ENCODE data around the gene ASIC4. TPM values are rescaled to one million over a fixed set of nuclear protein-coding genes. Genes with fewer than 3 reads are reported as not detected.
A peak's percentile ranks its signal among the peaks of the same experiment; 100 is the strongest.

Gene ASIC4
- total RNA-seq, 1 experiment from 2014 or later: 0.79 TPM

DNA sequence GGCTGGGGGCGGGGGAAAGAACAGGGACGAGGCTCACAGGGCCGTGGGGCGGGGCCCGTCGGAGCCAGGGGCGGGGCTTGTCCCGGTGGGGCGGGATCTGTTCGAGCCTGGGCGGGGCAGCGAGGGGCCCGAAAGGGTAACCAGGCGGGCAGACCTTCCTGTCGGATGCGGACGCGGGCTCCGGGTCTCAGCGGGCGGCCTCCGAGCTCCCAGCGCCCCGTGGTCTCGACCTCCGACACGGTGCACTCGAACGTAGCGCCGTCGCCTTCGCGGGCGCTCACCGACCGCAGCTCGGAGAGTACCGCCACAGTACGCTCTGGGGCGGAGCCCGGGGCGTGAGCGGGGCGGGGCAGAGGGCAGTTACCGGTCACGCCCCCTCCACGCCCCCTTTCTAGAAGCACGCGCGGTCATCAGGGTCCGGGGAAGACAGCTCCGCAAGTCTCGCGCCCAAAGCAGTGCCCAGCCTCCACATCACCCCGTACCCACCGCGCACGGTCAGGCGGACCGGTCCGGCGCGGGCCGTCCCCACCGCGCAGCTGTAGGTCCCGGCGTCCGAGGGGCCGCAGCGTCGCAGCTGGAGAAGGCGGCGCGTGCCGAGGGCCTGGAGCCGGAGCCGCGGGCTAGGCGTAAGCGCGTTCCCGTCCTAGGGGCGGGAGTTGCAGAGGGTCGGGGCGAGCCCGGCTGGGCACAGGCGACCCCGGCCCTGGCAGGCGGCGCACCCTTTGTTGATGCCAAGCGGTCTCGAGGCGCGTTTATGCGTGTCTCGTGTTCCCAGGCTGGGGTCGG lies 38.3 kb downstream of the ASIC4 start (continued):
- TF ChIP-seq, protein P1, sequence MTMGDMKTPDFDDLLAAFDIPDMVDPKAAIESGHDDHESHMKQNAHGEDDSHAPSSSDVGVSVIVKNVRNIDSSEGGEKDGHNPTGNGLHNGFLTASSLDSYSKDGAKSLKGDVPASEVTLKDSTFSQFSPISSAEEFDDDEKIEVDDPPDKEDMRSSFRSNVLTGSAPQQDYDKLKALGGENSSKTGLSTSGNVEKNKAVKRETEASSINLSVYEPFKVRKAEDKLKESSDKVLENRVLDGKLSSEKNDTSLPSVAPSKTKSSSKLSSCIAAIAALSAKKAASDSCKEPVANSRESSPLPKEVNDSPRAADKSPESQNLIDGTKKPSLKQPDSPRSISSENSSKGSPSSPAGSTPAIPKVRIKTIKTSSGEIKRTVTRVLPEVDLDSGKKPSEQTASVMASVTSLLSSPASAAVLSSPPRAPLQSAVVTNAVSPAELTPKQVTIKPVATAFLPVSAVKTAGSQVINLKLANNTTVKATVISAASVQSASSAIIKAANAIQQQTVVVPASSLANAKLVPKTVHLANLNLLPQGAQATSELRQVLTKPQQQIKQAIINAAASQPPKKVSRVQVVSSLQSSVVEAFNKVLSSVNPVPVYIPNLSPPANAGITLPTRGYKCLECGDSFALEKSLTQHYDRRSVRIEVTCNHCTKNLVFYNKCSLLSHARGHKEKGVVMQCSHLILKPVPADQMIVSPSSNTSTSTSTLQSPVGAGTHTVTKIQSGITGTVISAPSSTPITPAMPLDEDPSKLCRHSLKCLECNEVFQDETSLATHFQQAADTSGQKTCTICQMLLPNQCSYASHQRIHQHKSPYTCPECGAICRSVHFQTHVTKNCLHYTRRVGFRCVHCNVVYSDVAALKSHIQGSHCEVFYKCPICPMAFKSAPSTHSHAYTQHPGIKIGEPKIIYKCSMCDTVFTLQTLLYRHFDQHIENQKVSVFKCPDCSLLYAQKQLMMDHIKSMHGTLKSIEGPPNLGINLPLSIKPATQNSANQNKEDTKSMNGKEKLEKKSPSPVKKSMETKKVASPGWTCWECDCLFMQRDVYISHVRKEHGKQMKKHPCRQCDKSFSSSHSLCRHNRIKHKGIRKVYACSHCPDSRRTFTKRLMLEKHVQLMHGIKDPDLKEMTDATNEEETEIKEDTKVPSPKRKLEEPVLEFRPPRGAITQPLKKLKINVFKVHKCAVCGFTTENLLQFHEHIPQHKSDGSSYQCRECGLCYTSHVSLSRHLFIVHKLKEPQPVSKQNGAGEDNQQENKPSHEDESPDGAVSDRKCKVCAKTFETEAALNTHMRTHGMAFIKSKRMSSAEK (CRISPR knock-in tag; IDR thresholded peaks at IDR 0.05; ENCODE audit: borderline replicate concordance): no peak
- TF ChIP-seq, protein P2, sequence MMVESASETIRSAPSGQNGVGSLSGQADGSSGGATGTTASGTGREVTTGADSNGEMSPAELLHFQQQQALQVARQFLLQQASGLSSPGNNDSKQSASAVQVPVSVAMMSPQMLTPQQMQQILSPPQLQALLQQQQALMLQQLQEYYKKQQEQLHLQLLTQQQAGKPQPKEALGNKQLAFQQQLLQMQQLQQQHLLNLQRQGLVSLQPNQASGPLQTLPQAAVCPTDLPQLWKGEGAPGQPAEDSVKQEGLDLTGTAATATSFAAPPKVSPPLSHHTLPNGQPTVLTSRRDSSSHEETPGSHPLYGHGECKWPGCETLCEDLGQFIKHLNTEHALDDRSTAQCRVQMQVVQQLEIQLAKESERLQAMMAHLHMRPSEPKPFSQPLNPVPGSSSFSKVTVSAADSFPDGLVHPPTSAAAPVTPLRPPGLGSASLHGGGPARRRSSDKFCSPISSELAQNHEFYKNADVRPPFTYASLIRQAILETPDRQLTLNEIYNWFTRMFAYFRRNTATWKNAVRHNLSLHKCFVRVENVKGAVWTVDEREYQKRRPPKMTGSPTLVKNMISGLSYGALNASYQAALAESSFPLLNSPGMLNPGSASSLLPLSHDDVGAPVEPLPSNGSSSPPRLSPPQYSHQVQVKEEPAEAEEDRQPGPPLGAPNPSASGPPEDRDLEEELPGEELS (CRISPR knock-in tag; IDR thresholded peaks at IDR 0.05): peak; percentile 86
- 0 out of 2 replicates have a peak, but pooled peaks have one; percentile 45 for TF ChIP-seq ELF4 (CRISPR knock-in tag; IDR thresholded peaks at IDR 0.05; ENCODE audit: low read depth)
- TF ChIP-seq, protein P3, sequence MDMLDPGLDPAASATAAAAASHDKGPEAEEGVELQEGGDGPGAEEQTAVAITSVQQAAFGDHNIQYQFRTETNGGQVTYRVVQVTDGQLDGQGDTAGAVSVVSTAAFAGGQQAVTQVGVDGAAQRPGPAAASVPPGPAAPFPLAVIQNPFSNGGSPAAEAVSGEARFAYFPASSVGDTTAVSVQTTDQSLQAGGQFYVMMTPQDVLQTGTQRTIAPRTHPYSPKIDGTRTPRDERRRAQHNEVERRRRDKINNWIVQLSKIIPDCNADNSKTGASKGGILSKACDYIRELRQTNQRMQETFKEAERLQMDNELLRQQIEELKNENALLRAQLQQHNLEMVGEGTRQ (CRISPR knock-in tag; IDR thresholded peaks at IDR 0.05): peak; percentile 20; the same call in 1 of the 2 replicates
- TF ChIP-seq ZNF232 (CRISPR knock-in tag; IDR thresholded peaks at IDR 0.05): peak; percentile 75
- TF ChIP-seq FOXP1 (CRISPR knock-in tag; IDR thresholded peaks at IDR 0.05; ENCODE audit: borderline replicate concordance): peak; percentile 93
- TF ChIP-seq NR3C1 (CRISPR knock-in tag; conservative IDR thresholded peaks at IDR 0.05; ENCODE audit: low read depth): no peak
- no peak for TF ChIP-seq GTF2I (CRISPR knock-in tag; conservative IDR thresholded peaks at IDR 0.05)
- peak; percentile 83; the same call in 1 of the 2 replicates for TF ChIP-seq ETV6 (CRISPR knock-in tag; IDR thresholded peaks at IDR 0.05)
- TF ChIP-seq NR2C2 (CRISPR knock-in tag; IDR thresholded peaks at IDR 0.05): no peak; the same call in 1 of the 2 replicates
- no peak for TF ChIP-seq KAT7 (CRISPR knock-in tag; IDR thresholded peaks at IDR 0.05; ENCODE audit: borderline replicate concordance)
- peak; percentile 56; the same call in 1 of the 2 replicates for TF ChIP-seq GABPB1 (CRISPR knock-in tag; IDR thresholded peaks at IDR 0.05)
- peak; percentile 7; the same call in 1 of the 2 replicates for TF ChIP-seq NFATC4 (CRISPR knock-in tag; IDR thresholded peaks at IDR 0.05)
- no peak for TF ChIP-seq IRF2 (CRISPR knock-in tag; IDR thresholded peaks at IDR 0.05; ENCODE audit: borderline replicate concordance, low read depth)
- TF ChIP-seq, protein P4, sequence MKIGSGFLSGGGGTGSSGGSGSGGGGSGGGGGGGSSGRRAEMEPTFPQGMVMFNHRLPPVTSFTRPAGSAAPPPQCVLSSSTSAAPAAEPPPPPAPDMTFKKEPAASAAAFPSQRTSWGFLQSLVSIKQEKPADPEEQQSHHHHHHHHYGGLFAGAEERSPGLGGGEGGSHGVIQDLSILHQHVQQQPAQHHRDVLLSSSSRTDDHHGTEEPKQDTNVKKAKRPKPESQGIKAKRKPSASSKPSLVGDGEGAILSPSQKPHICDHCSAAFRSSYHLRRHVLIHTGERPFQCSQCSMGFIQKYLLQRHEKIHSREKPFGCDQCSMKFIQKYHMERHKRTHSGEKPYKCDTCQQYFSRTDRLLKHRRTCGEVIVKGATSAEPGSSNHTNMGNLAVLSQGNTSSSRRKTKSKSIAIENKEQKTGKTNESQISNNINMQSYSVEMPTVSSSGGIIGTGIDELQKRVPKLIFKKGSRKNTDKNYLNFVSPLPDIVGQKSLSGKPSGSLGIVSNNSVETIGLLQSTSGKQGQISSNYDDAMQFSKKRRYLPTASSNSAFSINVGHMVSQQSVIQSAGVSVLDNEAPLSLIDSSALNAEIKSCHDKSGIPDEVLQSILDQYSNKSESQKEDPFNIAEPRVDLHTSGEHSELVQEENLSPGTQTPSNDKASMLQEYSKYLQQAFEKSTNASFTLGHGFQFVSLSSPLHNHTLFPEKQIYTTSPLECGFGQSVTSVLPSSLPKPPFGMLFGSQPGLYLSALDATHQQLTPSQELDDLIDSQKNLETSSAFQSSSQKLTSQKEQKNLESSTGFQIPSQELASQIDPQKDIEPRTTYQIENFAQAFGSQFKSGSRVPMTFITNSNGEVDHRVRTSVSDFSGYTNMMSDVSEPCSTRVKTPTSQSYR (CRISPR knock-in tag; IDR thresholded peaks at IDR 0.05): no peak
- TF ChIP-seq, protein P5, sequence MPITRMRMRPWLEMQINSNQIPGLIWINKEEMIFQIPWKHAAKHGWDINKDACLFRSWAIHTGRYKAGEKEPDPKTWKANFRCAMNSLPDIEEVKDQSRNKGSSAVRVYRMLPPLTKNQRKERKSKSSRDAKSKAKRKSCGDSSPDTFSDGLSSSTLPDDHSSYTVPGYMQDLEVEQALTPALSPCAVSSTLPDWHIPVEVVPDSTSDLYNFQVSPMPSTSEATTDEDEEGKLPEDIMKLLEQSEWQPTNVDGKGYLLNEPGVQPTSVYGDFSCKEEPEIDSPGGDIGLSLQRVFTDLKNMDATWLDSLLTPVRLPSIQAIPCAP (CRISPR knock-in tag; IDR thresholded peaks at IDR 0.05): no peak
- TF ChIP-seq SMAD3 (CRISPR knock-in tag; IDR thresholded peaks at IDR 0.05; ENCODE audit: borderline replicate concordance): peak; percentile 81; the same call in 1 of the 2 replicates
- TF ChIP-seq GRHL2 (CRISPR knock-in tag; IDR thresholded peaks at IDR 0.05; ENCODE audit: insufficient replicate concordance, severe bottlenecking): no peak
- peak; percentile 84; the same call in 1 of the 2 replicates for TF ChIP-seq ESRRA (CRISPR knock-in tag; IDR thresholded peaks at IDR 0.05; ENCODE audit: borderline replicate concordance)
- TF ChIP-seq, protein P6, sequence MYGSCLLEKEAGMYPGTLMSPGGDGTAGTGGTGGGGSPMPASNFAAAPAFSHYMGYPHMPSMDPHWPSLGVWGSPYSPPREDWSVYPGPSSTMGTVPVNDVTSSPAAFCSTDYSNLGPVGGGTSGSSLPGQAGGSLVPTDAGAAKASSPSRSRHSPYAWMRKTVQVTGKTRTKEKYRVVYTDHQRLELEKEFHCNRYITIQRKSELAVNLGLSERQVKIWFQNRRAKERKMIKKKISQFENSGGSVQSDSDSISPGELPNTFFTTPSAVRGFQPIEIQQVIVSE (CRISPR knock-in tag; IDR thresholded peaks at IDR 0.05; ENCODE audit: borderline replicate concordance): no peak
- peak; percentile 60; the same call in 1 of the 2 replicates for TF ChIP-seq CBFB (CRISPR knock-in tag; IDR thresholded peaks at IDR 0.05; ENCODE audit: low read depth)
- TF ChIP-seq HMGA2 (CRISPR knock-in tag; IDR thresholded peaks at IDR 0.05): no peak
- peak; percentile 77; the same call in 1 of the 2 replicates for TF ChIP-seq MYBL2 (CRISPR knock-in tag; IDR thresholded peaks at IDR 0.05)
- TF ChIP-seq, protein P7, sequence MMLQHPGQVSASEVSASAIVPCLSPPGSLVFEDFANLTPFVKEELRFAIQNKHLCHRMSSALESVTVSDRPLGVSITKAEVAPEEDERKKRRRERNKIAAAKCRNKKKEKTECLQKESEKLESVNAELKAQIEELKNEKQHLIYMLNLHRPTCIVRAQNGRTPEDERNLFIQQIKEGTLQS (CRISPR knock-in tag; conservative IDR thresholded peaks at IDR 0.05): no peak
- no peak for TF ChIP-seq SMAD4 (CRISPR knock-in tag; IDR thresholded peaks at IDR 0.05)
- TF ChIP-seq, protein P8, sequence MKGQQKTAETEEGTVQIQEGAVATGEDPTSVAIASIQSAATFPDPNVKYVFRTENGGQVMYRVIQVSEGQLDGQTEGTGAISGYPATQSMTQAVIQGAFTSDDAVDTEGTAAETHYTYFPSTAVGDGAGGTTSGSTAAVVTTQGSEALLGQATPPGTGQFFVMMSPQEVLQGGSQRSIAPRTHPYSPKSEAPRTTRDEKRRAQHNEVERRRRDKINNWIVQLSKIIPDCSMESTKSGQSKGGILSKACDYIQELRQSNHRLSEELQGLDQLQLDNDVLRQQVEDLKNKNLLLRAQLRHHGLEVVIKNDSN (CRISPR knock-in tag; IDR thresholded peaks at IDR 0.05): no peak

Data from WTC11 (cell line).